B cell (primary cell): Measurements from ENCODE around the gene BHMT. TPM values are rescaled to one million over a fixed set of nuclear protein-coding genes. Genes with fewer than 3 reads are reported as not detected.

Experiments used
- ATAC-seq: fragments of 200-7000 bp; cut with Tn5 transposase; one replicate; pipeline ENCODE4 v1.10.0; 2021; ENCODE audit warnings: low read depth, mild to moderate bottlenecking, moderate number of reproducible peaks, moderate library complexity
- CTCF ChIA-PET: fragments of 350-600 bp; sonication (Branson Sonifier 250); formaldehyde crosslinking; loops from one replicate; lab custom pipeline; 2021; ENCODE audit warnings: antibody characterized with exemption, inconsistent platforms; lab: Charles Lee
- POLR2A ChIA-PET: fragments of 350-600 bp; sonication (Branson Sonifier 250); formaldehyde crosslinking; loops from one replicate; lab custom pipeline; 2021; ENCODE audit warnings: antibody characterized with exemption; lab: Charles Lee
- DNase-seq: peaks from one replicate; pipeline ENCODE4 v3.0.0; 2013
- H2AFZ ChIP-seq: 2 replicates; pipeline ENCODE4 v1.6.1; 2012; ENCODE audit warnings: mild to moderate bottlenecking, low read depth, low read length; ENCODE audit not compliant: insufficient read depth, poor library complexity, severe bottlenecking
- H3K27ac ChIP-seq, 2 donors: 1 replicate in 1 of 2; 2 replicates in 1 of 2; pipeline ENCODE4 v1.5.1; 2012 to 2013; ENCODE audit warnings: low read length in 2 of 2, mild to moderate bottlenecking in 2 of 2, moderate library complexity in 1 of 2
- H3K27me3 ChIP-seq, 4 experiments: fragments of 200-600 bp in 1 of 4; sonication (generic) in 1 of 4; replicated peaks in 1 of 4; 1 replicate in 2 of 4; 2 replicates in 2 of 4; pipeline versions ENCODE4 v1.6.1 to v1.7.0; 2013 to 2016; ENCODE audit warnings: low read length in 3 of 4, mild to moderate bottlenecking in 2 of 4, mixed read lengths in 1 of 4, moderate library complexity in 1 of 4; ENCODE audit not compliant: insufficient read depth in 4 of 4, control insufficient read depth in 3 of 4; ENCODE audit errors: control extremely low read depth in 1 of 4
- H3K36me3 ChIP-seq, 2 experiments: replicated peaks in 1 of 2; 1 replicate in 1 of 2; 2 replicates in 1 of 2; pipeline versions ENCODE4 v1.6.1 to v1.7.1; 2013; ENCODE audit warnings: low read length in 1 of 2; ENCODE audit not compliant: insufficient read depth in 2 of 2, control insufficient read depth in 1 of 2; ENCODE audit errors: control extremely low read depth in 1 of 2, extremely low read depth in 1 of 2
- H3K4me1 ChIP-seq, 2 donors: fragments of 200-600 bp in 1 of 2; sonication (generic) in 1 of 2; 1 replicate in 1 of 2; 2 replicates in 1 of 2; pipeline versions ENCODE4 v1.5.1 to v1.6.1; 2013 to 2017; ENCODE audit warnings: low read length in 2 of 2; ENCODE audit not compliant: control insufficient read depth in 2 of 2, insufficient read depth in 2 of 2
- H3K4me2 ChIP-seq: replicated peaks from 2 replicates; pipeline ENCODE3; 2012; ENCODE audit warnings: mild to moderate bottlenecking, low read depth, low read length; ENCODE audit not compliant: poor library complexity, severe bottlenecking
- H3K4me3 ChIP-seq, 5 experiments: fragments of 200-600 bp in 1 of 5; sonication (generic) in 1 of 5; 1 replicate in 3 of 5; 2 replicates in 2 of 5; pipeline versions ENCODE4 v1.5.1 to v1.7.0; 2011 to 2016; ENCODE audit warnings: low read length in 4 of 5, mild to moderate bottlenecking in 4 of 5, low read depth in 2 of 5, control low read depth in 1 of 5, moderate library complexity in 1 of 5; ENCODE audit not compliant: insufficient read depth in 1 of 5; ENCODE audit errors: control extremely low read depth in 1 of 5, extremely low read depth in 1 of 5
- H3K79me2 ChIP-seq: fragments of 200-600 bp; sonication (generic); one replicate; pipeline ENCODE4 v1.6.0; 2016; ENCODE audit warnings: low read length; ENCODE audit not compliant: control insufficient read depth, insufficient read depth
- H3K9ac ChIP-seq: fragments of 200-600 bp; sonication (generic); 2 replicates; pipeline ENCODE4 v1.6.1; 2017; ENCODE audit warnings: mild to moderate bottlenecking, low read length, moderate library complexity
- H3K9me3 ChIP-seq, 3 donors: one replicate each; pipeline versions ENCODE4 v1.6.1 to v1.7.1; 2013; ENCODE audit warnings: low read length in 2 of 3; ENCODE audit not compliant: control insufficient read depth in 2 of 3, insufficient read depth in 1 of 3; ENCODE audit errors: control extremely low read depth in 1 of 3
- H4K20me1 ChIP-seq: 2 replicates; pipeline ENCODE4 v1.6.0; 2012; ENCODE audit warnings: mild to moderate bottlenecking, low read length; ENCODE audit not compliant: insufficient read depth, control insufficient read depth, poor library complexity, severe bottlenecking
- H3K27ac Mint-ChIP-seq: one replicate; pipeline ENCODE4 v1.8.0; 2021; ENCODE audit warnings: mixed read lengths
- H3K27me3 Mint-ChIP-seq: one replicate; pipeline ENCODE4 v1.8.0; 2021; ENCODE audit warnings: mixed read lengths
- H3K4me1 Mint-ChIP-seq: one replicate; pipeline ENCODE4 v1.8.0; 2021; ENCODE audit warnings: mixed read lengths
- H3K4me3 Mint-ChIP-seq: one replicate; pipeline ENCODE4 v1.8.0; 2021; ENCODE audit warnings: mixed read lengths
- H3K9me3 Mint-ChIP-seq: one replicate; pipeline ENCODE4 v1.8.0; 2022; ENCODE audit warnings: mixed read lengths; ENCODE audit not compliant: insufficient read depth
- EZH2 ChIP-seq: IDR thresholded peaks from 2 replicates; pipeline ENCODE4 v1.6.1; 2012; ENCODE audit warnings: borderline replicate concordance, low read depth, mild to moderate bottlenecking, moderate library complexity, low read length; ENCODE audit not compliant: insufficient read depth, poor library complexity, severe bottlenecking
- WGBS: methylation state at CpG from one replicate; pipeline ENCODE4 v1.1.5; 2013; ENCODE audit warnings: missing lambda C conversion rate; ENCODE audit not compliant: insufficient coverage; 5-methylcytosine and 5-hydroxymethylcytosine counted together
- intact Hi-C: fragments of 100-400 bp; cut with micrococcal nuclease; formaldehyde crosslinking; loops from one replicate; pipeline ENCODE4 v1.10.0; 2022
- polyA plus RNA-seq: library from polyadenylated mRNA; depleted of rRNA; stranded (reverse); fragments of >200 nt; gene quantifications from 2 replicates; pipeline ENCODE4 v1.2.3, GENCODE V29; 2012
- total RNA-seq, 2 donors: library from RNA; stranded (reverse); fragments of 120-200 nt in 1 of 2; gene quantifications; 1 replicate in 1 of 2; 2 replicates in 1 of 2; pipeline versions ENCODE4 v1.2.3 to v1.2.4, GENCODE V29; 2013 to 2022
- TF ChIP-seq, protein P1 (sequence below): fragments of 200-600 bp; IDR thresholded peaks from one replicate; pipeline ENCODE4 v1.8.0; 2022; ENCODE audit warnings: antibody characterized with exemption, mild to moderate bottlenecking

BHMT gene
- total and polyA plus RNA-seq, 2 donors (not counting 1 experiment from before 2014, with no cell fraction given): not detected

DNA sequence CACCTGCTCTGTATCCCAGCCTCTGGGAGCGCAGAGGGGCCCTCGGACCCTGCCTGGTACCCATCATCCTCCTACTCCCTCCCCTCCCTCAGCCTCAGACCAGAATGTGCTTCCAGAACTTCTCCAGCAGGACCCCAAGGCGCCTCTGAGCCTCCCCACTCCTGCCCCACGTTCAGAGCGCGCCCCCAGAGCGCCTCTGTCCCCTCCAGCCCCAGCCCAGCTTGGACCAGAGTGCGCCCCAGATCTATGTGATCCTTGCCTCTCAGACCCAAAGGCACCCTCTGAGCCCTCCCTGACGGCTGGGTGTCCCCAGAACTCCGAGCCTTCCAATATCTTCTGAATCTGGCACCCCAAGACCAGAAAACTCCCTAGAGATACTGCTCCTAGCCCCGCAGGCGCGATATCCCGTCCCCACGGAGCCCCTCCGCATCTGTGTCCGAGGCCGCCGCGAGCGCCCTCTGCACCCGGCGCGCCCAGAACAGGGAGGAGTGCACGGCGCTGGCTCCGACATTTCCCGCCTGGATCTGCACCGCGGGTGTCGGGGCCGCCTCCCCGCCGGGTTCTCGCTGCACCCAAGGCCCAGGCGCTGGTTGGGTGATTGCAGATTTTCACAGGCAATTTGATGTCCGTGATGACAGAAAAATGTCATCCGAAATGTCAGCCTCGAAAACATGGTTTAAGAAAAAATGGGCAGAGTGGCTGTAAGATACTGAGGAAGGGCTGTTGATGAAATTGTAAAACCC is 522 bp downstream of the BHMT start:
- Mint-ChIP-seq H3K9me3 (no peaks in the 10 kb centered on the region), H3K27me3 (peaks cover 65% of the 10 kb centered on the region), H3K4me1 (no peaks in the 10 kb centered on the region), H3K27ac (no peak overlapping the region), H3K4me3 (no peak overlapping the region)
- Histone ChIP-seq H3K4me1 (no peaks in the 10 kb centered on the region), H3K9me3 (no peaks in the 10 kb centered on the region), H3K9ac (no peak overlapping the region), H3K27me3 (peaks cover 0 to 41% (median 16%) of the 10 kb centered on the region in 4 experiments), H3K4me2 (no peak overlapping the region), H2AFZ (no peak overlapping the region), H4K20me1 (no peaks in the 10 kb centered on the region), H3K36me3 (no peaks in the 10 kb centered on the region), H3K79me2 (no peaks in the 10 kb centered on the region), H3K4me3 (no peak overlapping the region), H3K27ac (no peak overlapping the region)
- WGBS: 14% methylated on average over 37 of the region's 39 CpGs
- CTCF ChIA-PET: no interaction called here
- POLR2A ChIA-PET: no interaction called here
- ATAC-seq: no peak
- DNase-seq: no peak
- intact Hi-C loops: loop anchor here (2.0 to 5.0 kb wide), 2 partner anchors 130 to 645 kb away; no protein-coding TSS in a partner anchor
- TF ChIP-seq, protein P1, sequence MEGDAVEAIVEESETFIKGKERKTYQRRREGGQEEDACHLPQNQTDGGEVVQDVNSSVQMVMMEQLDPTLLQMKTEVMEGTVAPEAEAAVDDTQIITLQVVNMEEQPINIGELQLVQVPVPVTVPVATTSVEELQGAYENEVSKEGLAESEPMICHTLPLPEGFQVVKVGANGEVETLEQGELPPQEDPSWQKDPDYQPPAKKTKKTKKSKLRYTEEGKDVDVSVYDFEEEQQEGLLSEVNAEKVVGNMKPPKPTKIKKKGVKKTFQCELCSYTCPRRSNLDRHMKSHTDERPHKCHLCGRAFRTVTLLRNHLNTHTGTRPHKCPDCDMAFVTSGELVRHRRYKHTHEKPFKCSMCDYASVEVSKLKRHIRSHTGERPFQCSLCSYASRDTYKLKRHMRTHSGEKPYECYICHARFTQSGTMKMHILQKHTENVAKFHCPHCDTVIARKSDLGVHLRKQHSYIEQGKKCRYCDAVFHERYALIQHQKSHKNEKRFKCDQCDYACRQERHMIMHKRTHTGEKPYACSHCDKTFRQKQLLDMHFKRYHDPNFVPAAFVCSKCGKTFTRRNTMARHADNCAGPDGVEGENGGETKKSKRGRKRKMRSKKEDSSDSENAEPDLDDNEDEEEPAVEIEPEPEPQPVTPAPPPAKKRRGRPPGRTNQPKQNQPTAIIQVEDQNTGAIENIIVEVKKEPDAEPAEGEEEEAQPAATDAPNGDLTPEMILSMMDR: no peak
- TF ChIP-seq EZH2: no peak

DNA sequence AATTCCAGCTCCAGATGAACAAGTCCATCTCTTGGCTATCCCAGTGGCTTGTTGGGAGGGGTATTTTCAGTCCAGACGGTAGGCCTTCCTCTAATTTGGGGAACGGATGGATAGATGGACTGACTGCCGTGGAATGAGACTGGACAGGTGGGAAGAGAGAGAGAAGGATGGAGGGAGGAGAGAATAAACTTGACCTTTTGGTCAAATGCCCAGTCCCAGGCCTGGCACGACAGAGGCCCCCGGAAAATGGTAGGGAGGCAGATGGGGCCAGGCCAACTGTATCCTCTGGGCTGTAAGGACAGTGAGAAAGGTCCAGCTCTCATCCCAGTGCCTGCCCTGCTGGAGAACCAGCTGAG is 1.1 kb downstream of the BHMT start:
- Histone ChIP-seq H4K20me1 (no peaks in the 10 kb centered on the region), H3K9me3 (no peaks in the 10 kb centered on the region), H3K36me3 (no peaks in the 10 kb centered on the region), H3K27ac (no peak overlapping the region), H3K4me1 (no peaks in the 10 kb centered on the region), H3K4me2 (no peak overlapping the region), H3K4me3 (no peak overlapping the region), H3K9ac (no peak overlapping the region), H3K27me3 (peaks cover 0 to 39% (median 16%) of the 10 kb centered on the region in 4 experiments), H2AFZ (no peak overlapping the region), H3K79me2 (no peaks in the 10 kb centered on the region)
- DNase-seq: no peak
- ChIA-PET POLR2A (no interaction called here), CTCF (no interaction called here)
- 82% methylated on average over 4 of the region's 5 CpGs for WGBS
- no peak overlapping the region for H3K27ac Mint-ChIP-seq
- TF ChIP-seq EZH2: no peak
- TF ChIP-seq, protein P1: no peak
- H3K4me3 Mint-ChIP-seq: no peak overlapping the region
- H3K27me3 Mint-ChIP-seq: peaks cover 62% of the 10 kb centered on the region
- no peak for ATAC-seq
- no peaks in the 10 kb centered on the region for H3K4me1 Mint-ChIP-seq
- intact Hi-C loops: loop anchor here (5.0 kb wide), 1 partner anchor 130 kb away; no protein-coding TSS in a partner anchor
- H3K9me3 Mint-ChIP-seq: no peaks in the 10 kb centered on the region
